ENCODE measurements around the gene SRRT.

SRRT gene

GRCh38 chr7:100884736-100885439 lies 10.0 kb downstream of the SRRT start:
- Histone ChIP-seq H3K9me3 (ENCODE audit: control insufficient read depth, low read length) (no peaks in the 10 kb centered on the region), H3K27me3 (replicated peaks; ENCODE audit: control insufficient read depth, insufficient read depth, low read length) (no peaks in the 10 kb centered on the region), H3K4me1 (ENCODE audit: control insufficient read depth, insufficient read depth, low read length) (peaks cover 17% of the 10 kb centered on the region), H3K4me3 (ENCODE audit: low read length) (no peak overlapping the region), H3K9ac (ENCODE audit: low read length) (no peak overlapping the region), H3K36me3 (ENCODE audit: control insufficient read depth, insufficient read depth, low read length, severe bottlenecking) (peaks cover 79% of the 10 kb centered on the region)
- DNase-seq (ENCODE audit: low read depth) = no peak

GRCh38 chr7:100885440-100886141 lies 10.7 kb downstream of the SRRT start:
- no peak overlapping the region for H3K9ac ChIP-seq (ENCODE audit: low read length)
- peaks cover 19% of the 10 kb centered on the region for H3K4me1 ChIP-seq (ENCODE audit: control insufficient read depth, insufficient read depth, low read length)
- peaks cover 77% of the 10 kb centered on the region for H3K36me3 ChIP-seq (ENCODE audit: control insufficient read depth, insufficient read depth, low read length, severe bottlenecking)
- DNase-seq (ENCODE audit: low read depth) = no peak
- H3K9me3 ChIP-seq (ENCODE audit: control insufficient read depth, low read length) = no peaks in the 10 kb centered on the region
- H3K27me3 ChIP-seq (replicated peaks; ENCODE audit: control insufficient read depth, insufficient read depth, low read length) = no peaks in the 10 kb centered on the region
- H3K4me3 ChIP-seq (ENCODE audit: low read length) = no peak overlapping the region

- H3K9me3 ChIP-seq (ENCODE audit: control insufficient read depth, low read length) = no peaks in the 10 kb centered on the region
- no peak overlapping the region for H3K4me3 ChIP-seq (ENCODE audit: low read length)
- peaks cover 72% of the 10 kb centered on the region for H3K36me3 ChIP-seq (ENCODE audit: control insufficient read depth, insufficient read depth, low read length, severe bottlenecking)
- no peaks in the 10 kb centered on the region for H3K27me3 ChIP-seq (replicated peaks; ENCODE audit: control insufficient read depth, insufficient read depth, low read length)
- DNase-seq (ENCODE audit: low read depth) = no peak
- H3K4me1 ChIP-seq (ENCODE audit: control insufficient read depth, insufficient read depth, low read length) = peaks cover 26% of the 10 kb centered on the region
- H3K9ac ChIP-seq (ENCODE audit: low read length) = no peak overlapping the region
Observed at GRCh38 chr7:100886142-100886935, 11.4 kb downstream of the SRRT start.

GRCh38 chr7:100886936-100887515 lies 12.1 kb downstream of the SRRT start:
- Histone ChIP-seq H3K27me3 (replicated peaks; ENCODE audit: control insufficient read depth, insufficient read depth, low read length) (no peaks in the 10 kb centered on the region), H3K9me3 (ENCODE audit: control insufficient read depth, low read length) (no peaks in the 10 kb centered on the region), H3K4me1 (ENCODE audit: control insufficient read depth, insufficient read depth, low read length) (peaks cover 31% of the 10 kb centered on the region), H3K36me3 (ENCODE audit: control insufficient read depth, insufficient read depth, low read length, severe bottlenecking) (peaks cover 65% of the 10 kb centered on the region), H3K4me3 (ENCODE audit: low read length) (no peak overlapping the region), H3K9ac (ENCODE audit: low read length) (no peak overlapping the region)
- DNase-seq (ENCODE audit: low read depth) = no peak

GRCh38 chr7:100887516-100888290 lies 12.8 kb downstream of the SRRT start:
- no peak for DNase-seq (ENCODE audit: low read depth)
- Histone ChIP-seq H3K9ac (ENCODE audit: low read length) (peak overlapping the region; percentile 96), H3K9me3 (ENCODE audit: control insufficient read depth, low read length) (no peaks in the 10 kb centered on the region), H3K36me3 (ENCODE audit: control insufficient read depth, insufficient read depth, low read length, severe bottlenecking) (peaks cover 60% of the 10 kb centered on the region), H3K4me3 (ENCODE audit: low read length) (peak overlapping the region; percentile 83), H3K27me3 (replicated peaks; ENCODE audit: control insufficient read depth, insufficient read depth, low read length) (no peaks in the 10 kb centered on the region), H3K4me1 (ENCODE audit: control insufficient read depth, insufficient read depth, low read length) (peaks cover 32% of the 10 kb centered on the region)

- H3K4me1 ChIP-seq (ENCODE audit: control insufficient read depth, insufficient read depth, low read length) = peaks cover 37% of the 10 kb centered on the region
- H3K36me3 ChIP-seq (ENCODE audit: control insufficient read depth, insufficient read depth, low read length, severe bottlenecking) = peaks cover 57% of the 10 kb centered on the region
- peak overlapping the region; percentile 96 for H3K9ac ChIP-seq (ENCODE audit: low read length)
- no peaks in the 10 kb centered on the region for H3K27me3 ChIP-seq (replicated peaks; ENCODE audit: control insufficient read depth, insufficient read depth, low read length)
- DNase-seq (ENCODE audit: low read depth) = no peak
- H3K9me3 ChIP-seq (ENCODE audit: control insufficient read depth, low read length) = no peaks in the 10 kb centered on the region
- peak overlapping the region; percentile 83 for H3K4me3 ChIP-seq (ENCODE audit: low read length)
Observed at GRCh38 chr7:100888291-100888987, 13.5 kb downstream of the SRRT start.

GRCh38 chr7:100888988-100889750 lies 14.3 kb downstream of the SRRT start, which contains the start of gene UFSP1:
UFSP1 (minus strand) TSS chr7:100889715; CDS start chr7:100889271, 444 bp downstream.
- Histone ChIP-seq H3K9me3 (ENCODE audit: control insufficient read depth, low read length) (no peaks in the 10 kb centered on the region), H3K9ac (ENCODE audit: low read length) (peak within 1 kb of the TSS; percentile 96), H3K27me3 (replicated peaks; ENCODE audit: control insufficient read depth, insufficient read depth, low read length) (no peaks in the 10 kb centered on the region), H3K4me3 (ENCODE audit: low read length) (peak within 1 kb of the TSS; percentile 83), H3K4me1 (ENCODE audit: control insufficient read depth, insufficient read depth, low read length) (peaks cover 39% of the 10 kb centered on the region), H3K36me3 (ENCODE audit: control insufficient read depth, insufficient read depth, low read length, severe bottlenecking) (peaks cover 50% of the 10 kb centered on the region)
- no peak for DNase-seq (ENCODE audit: low read depth)

- peak overlapping the region; percentile 81 for H3K4me3 ChIP-seq (ENCODE audit: low read length)
- peaks cover 39% of the 10 kb centered on the region for H3K4me1 ChIP-seq (ENCODE audit: control insufficient read depth, insufficient read depth, low read length)
- peaks cover 34% of the 10 kb centered on the region for H3K36me3 ChIP-seq (ENCODE audit: control insufficient read depth, insufficient read depth, low read length, severe bottlenecking)
- H3K9me3 ChIP-seq (ENCODE audit: control insufficient read depth, low read length) = no peaks in the 10 kb centered on the region
- peak overlapping the region; percentile 91 for H3K9ac ChIP-seq (ENCODE audit: low read length)
- peaks cover under 1% of the 10 kb centered on the region for H3K27me3 ChIP-seq (replicated peaks; ENCODE audit: control insufficient read depth, insufficient read depth, low read length)
- DNase-seq (ENCODE audit: low read depth) = peak; percentile 18
Observed at GRCh38 chr7:100890653-100891567, 16.0 kb downstream of the SRRT start.

- H3K9ac ChIP-seq (ENCODE audit: low read length) = peak overlapping the region; percentile 91
- peak overlapping the region; percentile 81 for H3K4me3 ChIP-seq (ENCODE audit: low read length)
- H3K9me3 ChIP-seq (ENCODE audit: control insufficient read depth, low read length) = no peaks in the 10 kb centered on the region
- DNase-seq (ENCODE audit: low read depth) = no peak
- H3K27me3 ChIP-seq (replicated peaks; ENCODE audit: control insufficient read depth, insufficient read depth, low read length) = peaks cover 6% of the 10 kb centered on the region
- peaks cover 39% of the 10 kb centered on the region for H3K4me1 ChIP-seq (ENCODE audit: control insufficient read depth, insufficient read depth, low read length)
- H3K36me3 ChIP-seq (ENCODE audit: control insufficient read depth, insufficient read depth, low read length, severe bottlenecking) = peaks cover 26% of the 10 kb centered on the region
Observed at GRCh38 chr7:100891568-100892247, 16.8 kb downstream of the SRRT start.

All from adipocyte (in vitro differentiated cells).